Activated CD4-positive, alpha-beta T cell treated with anti-CD3 and anti-CD28 coated beads, Interleukin-2, amount 10 ng/mL, durations not matched to agents 24 days and 14 days (primary cell): ENCODE data around the gene JDP2. TPM values are rescaled to one million over a fixed set of nuclear protein-coding genes. Genes with fewer than 3 reads are reported as not detected.
"Not testable (repeated sequence)": the region's sequence is repeated elsewhere in the genome, so short reads cannot be mapped to it uniquely, and the experiment has no call there.

Source experiments
- DNase-seq: peaks from one replicate; pipeline ENCODE4 v3.0.0; 2022
- H3K27ac Mint-ChIP-seq: one replicate; pipeline ENCODE4 v1.8.0; 2022; ENCODE audit warnings: mild to moderate bottlenecking, mixed read lengths
- H3K27me3 Mint-ChIP-seq: one replicate; pipeline ENCODE4 v1.8.0; 2022; ENCODE audit warnings: mixed read lengths
- H3K36me3 Mint-ChIP-seq: one replicate; pipeline ENCODE4 v1.8.0; 2022; ENCODE audit warnings: low read depth, mild to moderate bottlenecking, mixed read lengths
- H3K4me1 Mint-ChIP-seq: one replicate; pipeline ENCODE4 v1.8.0; 2021; ENCODE audit warnings: mixed read lengths
- H3K4me3 Mint-ChIP-seq: one replicate; pipeline ENCODE4 v1.8.0; 2022; ENCODE audit warnings: mild to moderate bottlenecking, moderate library complexity, mixed read lengths
- H3K9me3 Mint-ChIP-seq: one replicate; pipeline ENCODE4 v1.8.0; 2021; ENCODE audit warnings: mixed read lengths
- intact Hi-C: fragments of 100-400 bp; cut with micrococcal nuclease; formaldehyde crosslinking; loops from one replicate; pipeline ENCODE4 v1.15.1; 2023
- total RNA-seq: library from RNA; stranded (reverse); gene quantifications from 2 replicates; pipeline ENCODE4 v1.2.3, GENCODE V29; 2022

JDP2 gene
- total RNA-seq = 1.1 and 1.4 TPM in 2 replicates

DNA sequence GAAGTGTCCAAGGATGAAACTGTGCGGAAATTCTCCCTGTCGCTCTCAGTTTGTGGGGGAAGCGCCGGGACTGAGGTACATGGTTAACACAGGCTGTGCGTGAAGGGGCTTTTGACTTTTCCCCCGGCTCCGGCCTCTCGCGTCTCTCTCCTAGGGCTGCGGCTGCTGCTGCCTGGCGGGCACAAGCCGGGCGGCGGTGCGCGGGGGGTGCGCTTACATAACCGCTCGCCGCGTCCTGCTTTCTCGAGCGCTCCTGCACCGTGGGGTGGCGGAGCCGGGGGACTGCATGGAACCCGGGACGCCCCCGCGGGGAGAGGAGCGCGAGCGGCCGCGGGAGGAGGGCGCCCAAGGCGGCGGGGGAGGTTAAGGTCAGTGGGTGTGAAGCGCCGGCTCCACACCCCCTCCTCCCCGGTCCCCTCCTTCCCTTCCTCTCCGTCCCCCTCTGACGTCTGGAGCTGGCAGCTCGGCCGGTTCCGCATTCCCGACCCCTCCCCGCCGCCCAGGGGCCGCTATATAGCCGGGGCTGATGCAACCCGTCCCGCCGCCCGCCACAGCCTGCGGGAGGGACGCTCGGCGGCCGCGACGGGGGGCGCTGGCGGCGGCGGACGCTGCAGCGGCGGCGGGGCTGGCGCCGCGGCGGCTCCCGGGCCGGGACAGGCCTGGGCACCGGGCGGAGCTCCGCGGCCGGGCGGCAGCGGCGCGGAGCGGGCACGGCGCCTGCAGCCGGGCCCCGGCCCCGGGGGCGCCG, at the start of gene JDP2:
Gene JDP2, plus strand, starts transcription at position 541 of the 748 bp plus-strand sequence. CDS start 9,899 bp downstream, outside the sequence.
- peak within 1 kb of the TSS; percentile 76 for H3K4me3 Mint-ChIP-seq
- peak; percentile 82 for DNase-seq
- peaks cover 3% of the 10 kb centered on the region for H3K36me3 Mint-ChIP-seq
- intact Hi-C loops = loop anchor here (5.0 kb wide), 2 partner anchors 70 to 135 kb away; no protein-coding TSS in a partner anchor
- H3K9me3 Mint-ChIP-seq = peaks cover 12% of the 10 kb centered on the region
- H3K4me1 Mint-ChIP-seq = peaks cover 16% of the 10 kb centered on the region
- peak within 1 kb of the TSS; percentile 72 for H3K27ac Mint-ChIP-seq
- H3K27me3 Mint-ChIP-seq = peaks cover 24% of the 10 kb centered on the region

DNA sequence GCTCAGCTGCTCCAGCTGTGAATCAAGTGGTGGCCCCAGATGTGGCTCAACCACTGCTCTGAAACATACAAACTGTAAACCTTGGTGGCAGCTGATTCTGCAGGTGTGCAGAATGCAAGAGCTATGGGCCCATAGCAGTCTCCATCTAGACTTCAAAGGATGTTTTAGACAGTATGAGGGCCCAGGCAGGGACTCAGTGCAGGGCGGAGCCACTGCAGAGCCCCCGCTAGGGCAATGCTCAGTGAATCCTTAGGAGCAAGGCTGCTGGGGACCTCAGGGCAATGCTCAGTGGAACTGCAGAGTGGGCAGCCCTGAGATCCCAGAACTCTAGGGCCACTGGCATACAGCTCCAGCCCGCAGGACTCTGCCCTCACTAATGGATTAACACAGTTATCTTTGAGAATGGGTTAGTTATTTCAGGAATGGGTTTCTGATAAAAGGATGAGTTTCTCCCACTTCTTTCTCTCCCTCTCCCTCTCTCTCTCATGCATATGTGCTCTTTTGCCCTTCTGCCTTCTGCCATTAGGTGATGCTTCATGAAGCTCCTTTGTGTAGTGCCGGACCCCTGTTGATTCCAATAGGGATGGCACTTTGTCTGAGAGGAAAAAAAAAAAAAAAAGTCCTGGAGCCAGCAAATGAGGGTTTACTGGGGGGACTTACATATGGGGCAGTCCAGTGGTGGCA, 48.4 kb upstream of the JDP2 start:
- intact Hi-C loops = no loop called here
- Mint-ChIP-seq H3K36me3 (no peaks in the 10 kb centered on the region), H3K27me3 (peaks cover 22% of the 10 kb centered on the region)

GRCh38 chr14:75379930-75380270, 47.9 kb upstream of the JDP2 start:
- no peaks in the 10 kb centered on the region for H3K36me3 Mint-ChIP-seq
- peaks cover 16% of the 10 kb centered on the region for H3K9me3 Mint-ChIP-seq
- H3K27me3 Mint-ChIP-seq = peaks cover 25% of the 10 kb centered on the region
- H3K4me3 Mint-ChIP-seq = no peak overlapping the region
- H3K4me1 Mint-ChIP-seq = no peaks in the 10 kb centered on the region
- H3K27ac Mint-ChIP-seq = no peak overlapping the region
- intact Hi-C loops = no loop called here
- DNase-seq = no peak

More for the DNA sequence above, 48.4 kb upstream of the JDP2 start:
- Mint-ChIP-seq H3K4me3 (no peak overlapping the region), H3K4me1 (no peaks in the 10 kb centered on the region), H3K27ac (no peak overlapping the region), H3K9me3 (peaks cover 11% of the 10 kb centered on the region)
- no peak for DNase-seq

DNA sequence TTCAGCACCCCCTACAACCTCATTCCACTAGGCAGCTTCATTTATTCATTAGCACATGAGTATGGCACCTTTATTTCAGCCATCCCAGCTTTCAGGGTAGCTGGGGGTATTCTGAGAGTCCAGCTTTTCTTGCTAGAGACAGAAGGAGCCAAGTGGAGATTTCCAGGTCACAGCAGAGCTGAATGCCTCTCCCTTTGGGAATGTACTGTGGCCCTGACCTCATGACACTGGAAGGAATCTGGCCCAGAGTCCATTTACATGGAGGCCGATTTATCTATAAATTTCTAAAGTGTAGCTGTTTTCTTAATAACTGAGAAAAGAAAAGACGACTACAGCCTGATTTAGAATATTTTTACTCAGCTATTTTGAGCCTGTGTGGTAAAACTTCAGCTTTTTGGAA, 47.2 kb upstream of the JDP2 start:
- peaks cover 11% of the 10 kb centered on the region for H3K9me3 Mint-ChIP-seq
- no peaks in the 10 kb centered on the region for H3K4me1 Mint-ChIP-seq
- no peak overlapping the region for H3K4me3 Mint-ChIP-seq
- peaks cover 26% of the 10 kb centered on the region for H3K27me3 Mint-ChIP-seq
- DNase-seq = no peak
- H3K27ac Mint-ChIP-seq = no peak overlapping the region
- H3K36me3 Mint-ChIP-seq = no peaks in the 10 kb centered on the region
- intact Hi-C loops = no loop called here

GRCh38 chr14:75381642-75382041, 46.2 kb upstream of the JDP2 start:
- H3K36me3 Mint-ChIP-seq = no peaks in the 10 kb centered on the region
- intact Hi-C loops = no loop called here
- H3K4me3 Mint-ChIP-seq = no peak overlapping the region
- H3K27me3 Mint-ChIP-seq = peaks cover 34% of the 10 kb centered on the region
- DNase-seq = no peak
- H3K4me1 Mint-ChIP-seq = no peaks in the 10 kb centered on the region
- H3K9me3 Mint-ChIP-seq = peaks cover 11% of the 10 kb centered on the region
- H3K27ac Mint-ChIP-seq = no peak overlapping the region

DNA sequence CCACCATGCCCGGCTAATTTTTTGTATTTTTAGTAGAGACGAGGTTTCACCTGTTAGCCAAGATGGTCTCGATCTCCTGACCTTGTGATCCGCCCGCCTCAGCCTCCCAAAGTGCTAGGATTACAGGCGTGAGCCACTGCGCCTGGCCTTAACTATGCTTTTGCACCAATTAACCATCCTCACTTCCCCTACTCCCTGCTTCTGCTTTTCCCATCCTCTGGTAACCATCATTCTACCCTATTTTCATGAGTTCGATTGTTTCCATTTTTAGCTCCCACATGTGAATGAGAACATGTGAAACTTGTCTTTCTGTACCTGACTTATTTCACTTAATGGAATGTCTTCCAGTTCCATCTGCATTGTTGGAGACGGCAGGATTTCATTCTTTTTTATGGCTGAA, 44.6 kb upstream of the JDP2 start:
- Mint-ChIP-seq H3K27me3 (peaks cover 44% of the 10 kb centered on the region), H3K9me3 (peaks cover 11% of the 10 kb centered on the region)
- DNase-seq, H3K36me3 Mint-ChIP-seq, H3K4me3 Mint-ChIP-seq, H3K4me1 Mint-ChIP-seq, intact Hi-C loops, H3K27ac Mint-ChIP-seq: not testable (repeated sequence)

DNA sequence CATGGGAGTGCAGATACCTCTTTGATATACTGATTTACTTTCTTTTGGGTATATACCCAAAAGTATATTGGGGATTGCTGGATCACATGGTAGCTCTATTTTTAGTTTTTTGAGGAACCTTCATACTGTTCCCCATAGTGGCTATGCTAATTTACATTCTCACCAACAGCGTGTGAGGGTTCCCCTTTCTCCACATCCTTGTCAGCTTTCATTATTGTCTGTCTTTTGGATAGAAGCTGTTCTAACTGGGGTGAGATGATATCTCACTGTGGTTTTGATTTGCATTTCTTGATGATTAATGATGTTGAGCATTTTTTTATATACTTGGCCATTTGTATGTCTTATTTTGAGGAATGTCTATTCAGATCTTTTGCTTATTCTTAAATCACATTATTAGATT, 44.1 kb upstream of the JDP2 start:
- Mint-ChIP-seq H3K27me3 (peaks cover 48% of the 10 kb centered on the region), H3K36me3 (no peaks in the 10 kb centered on the region), H3K27ac (no peak overlapping the region), H3K4me3 (no peak overlapping the region), H3K9me3 (peaks cover 11% of the 10 kb centered on the region), H3K4me1 (no peaks in the 10 kb centered on the region)
- DNase-seq = no peak
- intact Hi-C loops = no loop called here

- no peaks in the 10 kb centered on the region for H3K4me1 Mint-ChIP-seq
- H3K4me3 Mint-ChIP-seq = no peak overlapping the region
- no peaks in the 10 kb centered on the region for H3K36me3 Mint-ChIP-seq
- DNase-seq = no peak
- peaks cover 2% of the 10 kb centered on the region for H3K9me3 Mint-ChIP-seq
- intact Hi-C loops = no loop called here
- H3K27ac Mint-ChIP-seq = no peak overlapping the region
- peaks cover 43% of the 10 kb centered on the region for H3K27me3 Mint-ChIP-seq
These were observed 38.1 kb upstream of the JDP2 start for GRCh38 chr14:75389679-75390078.

- intact Hi-C loops = no loop called here
- no peaks in the 10 kb centered on the region for H3K4me1 Mint-ChIP-seq
- H3K27me3 Mint-ChIP-seq = peaks cover 39% of the 10 kb centered on the region
- no peaks in the 10 kb centered on the region for H3K36me3 Mint-ChIP-seq
- DNase-seq = no peak
- H3K27ac Mint-ChIP-seq = no peak overlapping the region
- no peak overlapping the region for H3K4me3 Mint-ChIP-seq
- no peaks in the 10 kb centered on the region for H3K9me3 Mint-ChIP-seq
These were observed 37.6 kb upstream of the JDP2 start for GRCh38 chr14:75390183-75390582.

DNA sequence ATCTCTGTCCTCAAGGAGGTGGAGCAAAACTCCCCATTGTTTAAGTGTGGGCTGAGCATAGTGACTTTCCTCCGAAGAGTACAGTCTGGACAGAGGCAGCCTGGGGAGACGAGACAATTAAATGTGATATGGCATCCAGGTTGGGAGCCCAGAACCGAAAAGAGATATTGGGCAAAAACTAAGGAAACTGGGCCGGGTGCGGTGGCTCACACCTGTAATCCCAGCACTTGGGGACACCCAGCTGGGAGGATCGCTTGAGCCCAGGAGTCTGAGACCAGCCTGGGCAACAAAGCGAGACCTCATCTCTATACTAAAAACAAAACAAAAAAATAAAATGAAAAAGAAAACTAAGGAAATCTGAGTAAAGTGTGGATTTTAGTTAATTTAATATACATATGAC, 35.9 kb upstream of the JDP2 start:
- Mint-ChIP-seq H3K36me3 (no peaks in the 10 kb centered on the region), H3K4me3 (no peak overlapping the region), H3K4me1 (no peaks in the 10 kb centered on the region), H3K9me3 (no peaks in the 10 kb centered on the region), H3K27me3 (peaks cover 34% of the 10 kb centered on the region), H3K27ac (no peak overlapping the region)
- DNase-seq = no peak
- intact Hi-C loops = no loop called here

GRCh38 chr14:75392686-75393641, 34.9 kb upstream of the JDP2 start:
- H3K36me3 Mint-ChIP-seq = no peaks in the 10 kb centered on the region
- DNase-seq = no peak
- intact Hi-C loops = no loop called here
- no peaks in the 10 kb centered on the region for H3K9me3 Mint-ChIP-seq
- no peak overlapping the region for H3K4me3 Mint-ChIP-seq
- H3K4me1 Mint-ChIP-seq = no peaks in the 10 kb centered on the region
- peaks cover 30% of the 10 kb centered on the region for H3K27me3 Mint-ChIP-seq
- H3K27ac Mint-ChIP-seq = no peak overlapping the region

DNA sequence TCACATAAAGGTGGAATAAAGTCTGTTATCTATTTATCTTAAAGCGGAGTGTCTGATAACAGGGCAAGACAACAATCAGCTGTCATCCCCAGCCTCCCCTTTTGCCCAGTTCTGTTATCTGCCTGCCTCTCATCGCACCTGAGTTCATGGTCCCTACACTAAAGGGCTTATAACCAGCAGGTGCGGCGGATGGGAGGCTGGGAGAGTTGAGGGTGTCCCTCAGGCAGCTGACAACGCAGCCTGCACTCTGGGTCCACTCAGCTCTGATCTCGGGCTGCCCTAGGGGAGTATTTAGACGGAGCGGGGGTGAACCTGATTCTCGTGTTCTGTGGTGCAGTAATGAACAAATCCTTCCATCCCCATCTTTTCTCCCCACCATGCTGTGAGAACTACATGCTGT, 34.0 kb upstream of the JDP2 start:
- no peak overlapping the region for H3K27ac Mint-ChIP-seq
- H3K4me1 Mint-ChIP-seq = no peaks in the 10 kb centered on the region
- no peaks in the 10 kb centered on the region for H3K36me3 Mint-ChIP-seq
- intact Hi-C loops = no loop called here
- DNase-seq = no peak
- no peaks in the 10 kb centered on the region for H3K9me3 Mint-ChIP-seq
- peaks cover 25% of the 10 kb centered on the region for H3K27me3 Mint-ChIP-seq
- H3K4me3 Mint-ChIP-seq = no peak overlapping the region

DNA sequence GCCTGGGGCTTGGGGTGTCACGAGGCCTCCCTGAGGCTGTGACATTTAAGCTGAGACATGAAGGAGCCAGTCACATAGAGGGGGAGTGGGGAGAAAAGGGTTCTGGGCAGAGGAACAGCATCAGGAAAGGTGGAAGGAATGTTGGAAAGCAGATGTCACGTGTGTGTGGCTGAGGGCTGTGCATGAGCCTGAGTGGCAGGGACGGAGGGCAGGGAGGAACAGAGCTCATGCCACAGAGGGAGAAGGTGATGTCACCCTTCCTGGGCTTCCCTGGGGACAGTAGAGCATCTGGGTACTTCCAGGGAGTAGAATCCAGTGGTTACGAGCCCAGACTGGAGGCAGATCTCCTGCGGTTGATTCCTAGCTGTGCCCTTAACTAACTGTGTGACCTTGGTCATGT, 32.0 kb upstream of the JDP2 start:
- DNase-seq = no peak
- H3K27ac Mint-ChIP-seq = no peak overlapping the region

DNA sequence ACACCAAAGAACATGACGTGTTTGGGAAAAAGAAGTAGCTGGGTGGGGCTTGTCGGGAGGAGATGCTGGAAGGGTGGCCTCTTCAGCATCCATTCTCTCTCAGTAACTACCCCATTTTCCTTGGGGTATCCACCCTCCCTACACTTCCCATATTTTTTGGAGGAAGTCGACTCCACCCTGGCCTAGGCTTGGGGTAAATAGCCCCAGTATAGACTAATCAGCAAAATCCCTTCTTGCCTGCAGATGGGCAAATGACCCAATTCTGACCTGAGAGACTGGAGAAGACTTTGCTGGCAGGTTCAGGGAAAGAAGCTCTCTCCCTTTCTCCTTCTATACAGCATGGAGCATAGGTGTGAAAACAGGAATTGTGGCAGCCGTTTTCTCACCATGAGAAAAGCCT, 28.5 kb upstream of the JDP2 start:
- Mint-ChIP-seq H3K4me3 (no peak overlapping the region), H3K4me1 (peaks cover 16% of the 10 kb centered on the region), H3K36me3 (no peaks in the 10 kb centered on the region), H3K27ac (no peak overlapping the region), H3K27me3 (peaks cover 11% of the 10 kb centered on the region), H3K9me3 (no peaks in the 10 kb centered on the region)
- DNase-seq = no peak
- intact Hi-C loops = no loop called here

More for the DNA sequence above, 32.0 kb upstream of the JDP2 start:
- Mint-ChIP-seq H3K4me1 (peaks cover 11% of the 10 kb centered on the region), H3K9me3 (no peaks in the 10 kb centered on the region), H3K4me3 (no peak overlapping the region), H3K27me3 (peaks cover 11% of the 10 kb centered on the region), H3K36me3 (no peaks in the 10 kb centered on the region)
- intact Hi-C loops = no loop called here
